GM13976 (cell line): ENCODE data around the gene PRSS21.

Source experiments
- DNase-seq: peaks from one replicate; pipeline ENCODE4 v3.0.0; 2012; ENCODE audit warnings: low spot score
- in situ Hi-C: fragments of 300-500 bp; cut with MboI; formaldehyde crosslinking; loops from one replicate; pipeline ENCODE4 v1.12.0; 2022; ENCODE audit warnings: low sequenced_read_pairs, mixed read lengths, inconsistent platforms; ENCODE audit not compliant: unreplicated experiment
- TF ChIP-seq, protein P1 (sequence below): IDR thresholded peaks from 2 replicates; pipeline ENCODE4 v1.5.1; 2012; ENCODE audit warnings: borderline replicate concordance, mild to moderate bottlenecking; ENCODE audit not compliant: insufficient read depth; ENCODE audit errors: extremely low read depth, missing control alignments, control extremely low read depth

PRSS21 gene

DNA sequence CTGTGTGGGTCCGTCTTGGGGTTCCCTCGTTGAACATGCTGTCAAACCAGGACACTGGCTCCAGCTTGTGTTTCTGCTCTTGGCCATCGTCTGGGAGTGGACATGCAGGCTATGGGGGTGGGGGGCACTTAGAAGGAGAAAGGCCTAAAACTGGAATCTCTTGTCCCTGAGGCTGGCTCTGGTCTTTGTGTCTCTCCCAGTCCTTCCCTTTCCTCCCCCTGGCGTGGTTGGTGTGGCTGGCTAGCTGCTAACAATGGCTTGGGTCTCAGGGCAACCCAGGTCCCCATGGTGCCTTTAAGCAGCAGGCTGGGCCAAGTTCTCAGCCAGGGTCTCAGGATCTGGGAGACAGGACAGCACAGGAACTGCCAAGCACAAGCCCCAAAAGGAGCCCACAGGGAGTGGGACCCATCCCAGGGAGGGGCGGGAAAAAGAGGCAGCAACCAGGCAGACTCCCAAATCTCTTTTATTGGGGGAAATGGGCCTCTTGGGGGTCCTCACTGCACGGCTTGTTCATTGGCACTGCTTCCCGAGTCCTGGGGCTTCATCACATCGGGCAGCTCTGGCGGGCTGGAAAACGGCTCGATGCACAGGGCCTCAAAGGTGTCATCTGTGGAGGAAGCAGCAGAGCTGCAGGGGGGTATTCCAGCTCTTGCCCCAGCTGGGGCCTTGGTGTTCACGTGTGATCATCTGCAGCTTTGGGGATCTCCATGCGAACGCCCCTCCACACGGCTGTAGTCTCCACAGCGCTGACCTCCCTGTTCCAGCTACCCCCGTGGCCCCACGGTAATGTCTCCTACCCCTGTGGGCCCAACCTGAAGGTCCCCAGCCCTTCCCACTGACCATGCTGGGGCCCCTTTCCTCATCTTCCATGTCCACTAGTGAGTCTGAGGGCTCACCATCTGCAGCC, 45.3 kb upstream of the PRSS21 start:
- no peak for DNase-seq
- TF ChIP-seq, protein P1, sequence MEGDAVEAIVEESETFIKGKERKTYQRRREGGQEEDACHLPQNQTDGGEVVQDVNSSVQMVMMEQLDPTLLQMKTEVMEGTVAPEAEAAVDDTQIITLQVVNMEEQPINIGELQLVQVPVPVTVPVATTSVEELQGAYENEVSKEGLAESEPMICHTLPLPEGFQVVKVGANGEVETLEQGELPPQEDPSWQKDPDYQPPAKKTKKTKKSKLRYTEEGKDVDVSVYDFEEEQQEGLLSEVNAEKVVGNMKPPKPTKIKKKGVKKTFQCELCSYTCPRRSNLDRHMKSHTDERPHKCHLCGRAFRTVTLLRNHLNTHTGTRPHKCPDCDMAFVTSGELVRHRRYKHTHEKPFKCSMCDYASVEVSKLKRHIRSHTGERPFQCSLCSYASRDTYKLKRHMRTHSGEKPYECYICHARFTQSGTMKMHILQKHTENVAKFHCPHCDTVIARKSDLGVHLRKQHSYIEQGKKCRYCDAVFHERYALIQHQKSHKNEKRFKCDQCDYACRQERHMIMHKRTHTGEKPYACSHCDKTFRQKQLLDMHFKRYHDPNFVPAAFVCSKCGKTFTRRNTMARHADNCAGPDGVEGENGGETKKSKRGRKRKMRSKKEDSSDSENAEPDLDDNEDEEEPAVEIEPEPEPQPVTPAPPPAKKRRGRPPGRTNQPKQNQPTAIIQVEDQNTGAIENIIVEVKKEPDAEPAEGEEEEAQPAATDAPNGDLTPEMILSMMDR, result no peak
- in situ Hi-C loops, result no loop called here

DNA sequence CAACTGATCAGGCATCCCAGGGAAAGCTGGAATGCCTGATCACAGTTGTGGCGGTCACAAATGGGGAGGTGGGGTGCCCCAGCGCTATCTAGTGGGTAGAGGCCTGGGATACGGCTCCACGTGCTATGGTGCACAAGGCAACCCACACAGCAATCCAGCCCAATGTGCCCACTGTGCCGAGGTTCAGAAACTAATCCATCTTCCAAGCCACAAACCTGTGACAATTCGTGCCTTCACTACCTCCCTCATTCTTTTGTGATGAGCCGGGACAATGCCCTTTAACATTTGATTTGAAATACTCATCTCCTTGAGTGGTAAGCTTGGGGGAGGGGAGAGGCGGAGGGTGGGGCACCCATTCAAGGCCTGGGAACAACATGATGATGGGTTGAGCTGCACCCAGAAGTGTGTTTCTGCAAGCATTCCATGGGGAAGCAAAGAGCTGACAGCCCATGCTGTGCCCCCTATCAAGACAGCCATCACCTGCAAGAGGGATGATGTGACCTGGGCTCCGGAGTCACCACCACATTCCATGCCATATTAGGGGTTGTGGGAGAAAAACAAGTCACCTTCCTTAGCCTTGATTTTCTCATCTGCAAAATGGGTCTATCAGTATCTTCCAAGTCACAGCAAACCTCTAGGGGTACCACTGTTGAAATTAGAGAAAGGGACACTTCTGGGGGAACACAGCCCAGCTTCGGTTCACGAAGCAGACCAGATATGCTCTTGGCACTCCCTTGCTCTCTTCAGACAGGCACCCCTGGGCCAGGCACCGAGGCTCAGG, 43.7 kb upstream of the PRSS21 start:
- DNase-seq, result no peak
- in situ Hi-C loops, result no loop called here
- TF ChIP-seq, protein P1, result no peak

DNA sequence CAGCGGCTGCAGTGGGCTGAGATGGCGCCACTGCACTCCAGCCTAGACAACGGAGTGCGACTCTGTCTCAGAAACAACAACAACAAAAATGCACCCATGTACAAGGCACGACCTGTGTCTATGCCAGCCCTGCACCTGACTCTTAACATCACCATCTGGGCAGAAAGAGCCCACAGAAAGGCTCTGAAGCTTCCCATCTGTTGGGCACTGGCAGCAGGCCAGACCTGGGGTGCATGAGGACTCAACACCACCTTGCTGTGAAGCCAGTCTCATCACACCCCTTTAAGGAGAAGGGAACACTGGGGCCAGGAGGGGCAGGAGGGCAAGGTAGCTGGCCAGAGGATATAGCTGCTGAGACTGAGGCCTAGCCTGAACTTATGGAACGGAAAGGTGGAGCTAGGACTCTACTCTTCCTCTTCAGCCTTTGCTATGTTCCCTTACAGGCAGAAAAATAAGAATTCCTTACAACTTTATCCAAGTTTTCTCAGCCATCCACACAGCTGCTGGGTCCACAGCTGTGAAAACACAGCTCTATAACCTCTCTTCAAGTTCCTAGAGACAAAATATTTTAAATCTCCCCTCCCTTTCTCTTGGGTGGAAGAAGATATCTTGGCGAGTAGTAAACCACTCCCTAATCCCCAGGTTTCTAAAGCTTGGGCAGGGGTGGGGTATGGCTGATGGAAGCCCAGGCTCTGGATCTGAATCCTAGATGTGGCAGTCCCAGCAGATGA, 42.7 kb upstream of the PRSS21 start:
- TF ChIP-seq, protein P1, result no peak
- in situ Hi-C loops, result no loop called here
- DNase-seq, result no peak

DNA sequence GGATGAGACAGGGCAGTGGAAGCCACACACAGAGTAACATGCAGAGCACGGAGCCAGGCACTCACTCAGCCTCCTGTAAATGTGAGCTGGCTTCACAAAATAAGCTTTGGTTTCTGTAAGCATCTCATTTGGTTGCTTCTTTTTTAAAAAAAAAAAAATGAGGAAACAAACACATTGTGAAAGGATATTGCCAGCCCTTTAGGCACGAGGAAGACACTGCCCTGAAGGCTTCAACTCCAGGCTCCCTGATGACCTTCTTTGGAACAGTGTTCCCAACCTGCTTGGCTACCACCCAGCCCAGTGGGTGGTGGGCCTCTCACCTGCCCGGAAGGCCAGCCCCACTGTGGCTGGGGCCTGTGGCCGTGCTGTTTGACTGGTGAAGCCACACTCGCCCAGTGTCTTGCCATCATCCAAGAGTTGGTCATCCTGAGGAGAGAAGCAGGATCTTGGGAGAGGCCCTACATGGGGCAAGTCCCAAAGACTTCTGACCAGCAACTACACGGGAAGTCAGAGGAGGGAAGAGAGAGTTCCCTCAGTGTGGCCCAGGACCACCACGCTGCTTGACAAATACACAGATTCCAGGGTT, 41.8 kb upstream of the PRSS21 start:
- DNase-seq, result no peak
- in situ Hi-C loops, result no loop called here
- TF ChIP-seq, protein P1, result no peak

DNA sequence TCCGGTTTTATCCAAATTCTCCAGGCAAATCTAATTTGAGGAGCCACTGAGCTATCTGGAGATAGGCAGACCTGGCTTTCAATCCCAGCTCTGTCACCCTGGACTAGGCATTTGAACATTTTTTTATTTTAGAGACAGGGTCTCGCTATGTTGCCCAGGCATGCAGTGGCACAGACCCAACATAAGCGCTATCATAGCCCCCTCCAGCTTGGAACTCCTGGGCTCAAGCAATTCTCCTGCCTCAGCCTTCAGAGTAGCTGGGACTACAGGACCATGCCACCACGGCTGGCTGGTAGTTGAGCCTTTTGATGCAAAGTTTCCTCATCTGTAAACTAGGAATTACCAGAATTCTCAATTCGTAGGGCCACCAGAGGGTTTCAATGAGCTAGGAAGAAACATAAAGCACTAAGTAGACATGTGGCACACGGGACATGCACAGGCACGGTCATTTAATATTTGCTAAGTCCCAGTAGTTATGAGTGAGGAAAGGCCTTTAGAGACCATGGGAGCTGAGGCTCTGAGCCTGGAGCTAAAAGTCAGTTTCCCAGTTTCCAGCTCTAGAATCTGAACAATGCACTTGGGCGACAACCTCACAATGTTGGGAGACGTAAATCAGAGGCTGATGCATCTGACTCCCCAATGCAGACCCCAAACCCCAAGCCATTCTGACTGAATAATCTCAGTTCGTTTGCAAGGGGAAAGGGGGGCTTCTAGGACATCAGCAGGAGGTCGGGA, 41.1 kb upstream of the PRSS21 start:
- DNase-seq, result no peak
- in situ Hi-C loops, result no loop called here
- TF ChIP-seq, protein P1, result no peak

DNA sequence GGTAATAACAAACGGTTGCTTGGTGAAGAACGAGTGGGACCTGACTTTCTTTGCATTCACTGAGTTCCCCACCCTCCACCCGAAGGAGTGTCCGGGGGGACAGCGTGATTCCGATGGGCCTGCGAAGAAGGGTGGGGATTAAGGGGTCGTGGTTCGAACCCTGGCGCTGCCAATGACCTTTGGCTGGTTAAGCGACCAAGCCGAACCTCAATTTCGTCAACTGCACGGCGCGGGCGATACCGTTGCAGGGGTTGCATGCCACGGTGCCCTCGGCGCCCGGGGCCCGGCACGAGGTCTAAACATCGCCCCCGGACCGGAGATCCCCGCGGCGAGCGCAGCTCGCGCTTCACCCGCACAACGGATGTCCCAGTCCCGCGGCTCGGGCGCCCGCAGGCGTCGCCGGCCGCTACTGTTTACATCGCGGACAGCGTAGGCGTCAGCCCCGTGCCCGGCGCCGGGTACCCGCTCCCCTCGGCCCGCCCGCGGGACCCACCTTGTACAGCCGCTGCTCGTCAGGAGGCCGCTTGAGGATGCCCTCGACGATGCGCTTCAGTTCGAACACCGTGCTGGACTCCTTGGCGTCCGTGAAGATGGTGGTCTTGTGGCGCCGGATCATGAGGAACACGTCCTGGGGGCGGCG, 40.4 kb upstream of the PRSS21 start:
- TF ChIP-seq, protein P1, result no peak
- peak; percentile 67 for DNase-seq
- in situ Hi-C loops, result no loop called here
